Gastrocnemius medialis (tissue), 4 donors: ENCODE results near the gene NCK2.

Source experiments
- POLR2A ChIP-seq, 2 donors: fragments of 450-650 bp; IDR thresholded peaks; one replicate each; pipeline ENCODE4 v1.6.1; 2017; ENCODE audit warnings: antibody characterized with exemption in 2 of 2, mild to moderate bottlenecking in 2 of 2, moderate library complexity in 2 of 2
- TF ChIP-seq, protein P1 (sequence below), 5 experiments: fragments of 450-650 bp in 3 of 5; fragments of 200-600 bp in 2 of 5; sonication (generic) in 2 of 5; IDR thresholded peaks in 4 of 5; conservative IDR thresholded peaks in 1 of 5; 1 replicate in 4 of 5; 2 replicates in 1 of 5; pipeline ENCODE4 v1.5.1; 2016 to 2019; ENCODE audit warnings: antibody characterized with exemption in 5 of 5, mild to moderate bottlenecking in 3 of 5, moderate library complexity in 3 of 5

DNA sequence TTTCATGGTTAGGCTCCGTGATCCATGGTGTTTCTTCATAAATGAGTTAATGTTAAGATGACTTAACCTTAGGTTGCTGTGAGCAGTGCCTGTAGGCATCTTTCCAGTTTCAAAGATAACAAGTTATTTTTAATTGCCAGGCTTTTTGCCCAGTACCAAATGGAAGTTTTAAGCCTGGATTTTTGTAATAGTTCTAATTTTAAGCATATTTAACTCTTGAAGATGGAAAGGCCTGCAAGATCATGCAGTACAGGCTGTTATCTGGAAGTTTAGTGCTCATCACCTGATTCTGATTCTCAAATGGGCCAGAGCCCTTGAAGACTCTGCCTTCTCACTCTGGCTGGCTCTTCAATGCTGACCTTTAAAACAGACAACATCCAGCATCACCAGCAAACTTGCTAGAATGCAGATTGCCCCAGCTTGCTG lies 141.3 kb downstream of the NCK2 start:
- TF ChIP-seq, protein P1, sequence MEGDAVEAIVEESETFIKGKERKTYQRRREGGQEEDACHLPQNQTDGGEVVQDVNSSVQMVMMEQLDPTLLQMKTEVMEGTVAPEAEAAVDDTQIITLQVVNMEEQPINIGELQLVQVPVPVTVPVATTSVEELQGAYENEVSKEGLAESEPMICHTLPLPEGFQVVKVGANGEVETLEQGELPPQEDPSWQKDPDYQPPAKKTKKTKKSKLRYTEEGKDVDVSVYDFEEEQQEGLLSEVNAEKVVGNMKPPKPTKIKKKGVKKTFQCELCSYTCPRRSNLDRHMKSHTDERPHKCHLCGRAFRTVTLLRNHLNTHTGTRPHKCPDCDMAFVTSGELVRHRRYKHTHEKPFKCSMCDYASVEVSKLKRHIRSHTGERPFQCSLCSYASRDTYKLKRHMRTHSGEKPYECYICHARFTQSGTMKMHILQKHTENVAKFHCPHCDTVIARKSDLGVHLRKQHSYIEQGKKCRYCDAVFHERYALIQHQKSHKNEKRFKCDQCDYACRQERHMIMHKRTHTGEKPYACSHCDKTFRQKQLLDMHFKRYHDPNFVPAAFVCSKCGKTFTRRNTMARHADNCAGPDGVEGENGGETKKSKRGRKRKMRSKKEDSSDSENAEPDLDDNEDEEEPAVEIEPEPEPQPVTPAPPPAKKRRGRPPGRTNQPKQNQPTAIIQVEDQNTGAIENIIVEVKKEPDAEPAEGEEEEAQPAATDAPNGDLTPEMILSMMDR (IDR thresholded peaks at IDR 0.05 in 4 of 5, conservative IDR thresholded peaks at IDR 0.05 in 1 of 5): no peak
- no peak for TF ChIP-seq POLR2A (IDR thresholded peaks at IDR 0.05)
